ENCODE measurements around the gene SQOR.

Gene SQOR

GRCh38 chr15:45634432-45635190 lies at the start of gene SQOR:
TSS of gene SQOR (plus strand) at chr15:45635029. CDS start at chr15:45658924, 23,895 bp downstream.
- peak in 34 of 56 donors; percentile 6 to 83 (median 42) for DNase-seq

DNA sequence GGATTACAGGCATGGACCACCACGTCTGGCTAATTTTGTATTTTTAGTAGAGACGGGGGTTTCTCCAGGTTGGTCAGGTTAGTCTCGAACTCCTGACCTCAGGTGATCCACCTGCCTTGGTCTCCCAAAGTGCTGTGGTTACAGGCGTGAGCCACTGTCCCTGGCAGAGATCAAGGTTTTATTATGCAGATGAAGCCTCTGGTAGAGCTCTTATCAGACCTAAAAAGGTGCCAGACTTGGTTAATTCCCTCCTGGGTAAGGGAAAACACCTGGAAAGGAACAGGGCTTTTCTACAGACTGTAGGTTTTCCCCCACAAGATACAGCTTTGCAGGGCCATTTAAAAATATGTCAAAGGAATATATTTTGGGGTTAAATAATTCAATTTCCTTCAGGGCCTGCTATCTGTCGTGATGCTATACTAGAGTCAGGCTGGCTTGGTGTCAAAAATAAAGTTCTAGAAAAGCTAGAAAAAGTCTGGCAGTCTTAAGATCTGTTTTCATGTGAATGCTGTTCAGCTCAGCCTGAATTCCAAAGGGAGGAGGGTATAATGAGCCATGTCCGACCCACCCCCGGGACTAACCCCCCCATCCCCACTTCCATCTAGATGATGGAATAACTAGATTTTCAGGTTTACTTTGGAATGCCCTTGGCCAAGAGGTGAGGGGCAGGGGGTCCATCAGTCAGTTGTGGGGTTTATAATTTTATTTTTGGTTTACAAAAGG lies 49.6 kb upstream of the SQOR start:
- DNase-seq = no peak

DNA sequence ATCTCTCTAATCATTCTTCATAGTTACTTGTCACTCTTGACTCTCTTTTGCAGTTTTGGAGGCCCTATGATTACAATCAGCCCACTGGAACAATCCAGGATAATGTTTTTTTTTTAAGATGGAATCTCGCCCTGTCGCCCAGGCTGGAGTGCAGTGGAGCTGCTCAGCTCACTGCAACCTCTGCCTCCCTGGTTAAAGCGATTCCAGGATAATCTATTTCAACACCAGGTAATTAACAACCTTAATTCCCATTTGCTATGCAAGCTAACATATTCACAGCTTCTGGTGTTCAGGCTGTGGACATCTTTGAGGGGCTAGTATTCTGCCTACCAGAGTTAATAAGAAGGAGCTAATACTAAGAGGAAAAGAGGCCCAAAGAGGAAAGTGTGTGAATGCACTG lies 48.7 kb upstream of the SQOR start:
- no peak for DNase-seq

DNA sequence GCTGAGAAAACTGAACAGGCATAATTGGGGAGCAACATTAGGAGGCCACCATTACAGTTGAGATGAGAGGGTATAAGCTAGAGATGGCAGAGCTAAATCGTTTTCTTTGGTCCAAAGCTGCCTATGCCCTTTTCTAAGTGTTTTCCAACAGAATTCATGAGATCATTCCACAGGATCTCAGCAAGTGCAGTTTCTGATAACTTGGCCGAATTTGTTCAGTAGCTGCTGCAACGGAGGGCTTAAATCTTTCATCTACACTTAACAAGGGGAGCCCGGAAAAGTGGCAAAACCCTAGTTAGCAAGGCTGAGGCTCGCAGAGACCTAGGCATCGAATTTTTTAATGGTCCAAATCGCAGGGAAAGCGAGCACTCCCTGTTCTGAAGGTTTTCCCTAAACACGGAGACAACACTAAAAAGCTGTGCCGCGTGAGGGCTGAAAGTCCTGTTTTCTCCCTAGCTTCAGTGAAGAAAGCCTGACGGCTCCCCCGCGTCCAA lies 48.2 kb upstream of the SQOR start:
- DNase-seq = no peak

GRCh38 chr15:45587095-45587862 lies 47.5 kb upstream of the SQOR start, which contains the start of gene BLOC1S6:
TSS of gene BLOC1S6 (plus strand) at chr15:45587379. CDS start at chr15:45587444, 65 bp downstream.
- DNase-seq = peak; percentile 54 to 95 (median 88)

DNA sequence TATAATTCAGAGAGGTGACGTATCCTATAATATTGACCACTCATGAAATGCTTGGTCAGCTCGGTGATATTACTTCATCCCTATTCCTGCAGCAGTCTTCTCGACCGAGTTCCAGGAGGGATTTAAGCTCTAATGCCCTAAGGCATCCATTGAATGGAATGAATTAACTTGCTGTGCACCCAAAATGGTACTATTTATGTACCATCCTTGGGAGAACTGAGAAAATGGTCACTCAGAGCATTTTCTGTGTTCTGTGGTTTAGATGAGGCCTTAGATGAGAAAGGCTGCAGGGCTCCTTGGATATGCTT lies 47.0 kb upstream of the SQOR start:
- no peak for DNase-seq

GRCh38 chr15:45588219-45588875 lies 46.5 kb upstream of the SQOR start:
- DNase-seq = no peak

GRCh38 chr15:45589256-45589655 lies 45.6 kb upstream of the SQOR start:
- DNase-seq = no peak

- DNase-seq = no peak
Measured at GRCh38 chr15:45594319-45594718, 40.5 kb upstream of the SQOR start.

GRCh38 chr15:45594835-45595530 lies 39.8 kb upstream of the SQOR start:
- no peak for DNase-seq

DNA sequence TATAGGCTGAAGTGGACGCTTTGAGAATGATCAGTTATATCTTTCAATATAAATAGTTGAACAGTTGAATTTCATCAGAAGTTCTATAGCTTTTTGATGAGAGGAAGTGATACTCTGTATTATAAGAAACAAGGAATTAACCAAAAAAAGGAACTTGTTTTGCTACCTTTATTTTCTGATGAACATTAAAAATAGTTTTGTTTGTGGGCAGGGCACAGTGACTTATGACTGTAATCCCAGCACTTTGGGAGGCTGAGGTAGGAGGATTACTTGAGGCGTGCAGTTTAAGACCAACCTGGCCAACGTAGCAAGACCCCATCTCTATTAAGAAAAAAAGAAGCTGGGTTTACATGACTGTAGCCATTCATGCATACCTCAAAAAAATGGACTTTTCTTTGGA lies 30.9 kb upstream of the SQOR start:
- no peak for DNase-seq

GRCh38 chr15:45604326-45604725 lies 30.5 kb upstream of the SQOR start:
- DNase-seq = no peak

GRCh38 chr15:45606413-45606812 lies 28.4 kb upstream of the SQOR start:
- DNase-seq = no peak

GRCh38 chr15:45606841-45607240 lies 28.0 kb upstream of the SQOR start:
- no peak for DNase-seq

GRCh38 chr15:45611305-45611704 lies 23.5 kb upstream of the SQOR start:
- no peak for DNase-seq

GRCh38 chr15:45612790-45613415 lies 21.9 kb upstream of the SQOR start:
- DNase-seq = no peak

GRCh38 chr15:45616901-45617323 lies 17.9 kb upstream of the SQOR start:
- no peak for DNase-seq

DNA sequence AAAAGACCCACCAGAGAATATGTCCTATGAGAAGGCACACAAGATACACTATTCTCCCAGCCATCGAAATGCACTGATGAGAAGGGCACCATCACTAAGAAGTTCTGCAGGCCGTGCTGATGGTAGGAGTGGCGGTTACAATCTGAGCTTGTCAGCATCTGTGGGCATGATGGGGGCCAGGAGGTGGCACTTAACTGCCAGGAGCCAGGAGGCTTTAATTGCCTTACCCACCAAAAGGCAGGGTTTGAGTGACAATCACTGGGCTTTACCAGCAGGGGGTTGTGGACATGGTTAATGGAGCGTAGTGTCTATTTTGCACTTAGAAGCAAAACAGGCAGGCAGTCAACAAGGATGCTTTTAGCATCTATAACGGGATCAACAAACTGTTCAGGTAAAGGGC lies 16.0 kb upstream of the SQOR start:
- DNase-seq = no peak

DNA sequence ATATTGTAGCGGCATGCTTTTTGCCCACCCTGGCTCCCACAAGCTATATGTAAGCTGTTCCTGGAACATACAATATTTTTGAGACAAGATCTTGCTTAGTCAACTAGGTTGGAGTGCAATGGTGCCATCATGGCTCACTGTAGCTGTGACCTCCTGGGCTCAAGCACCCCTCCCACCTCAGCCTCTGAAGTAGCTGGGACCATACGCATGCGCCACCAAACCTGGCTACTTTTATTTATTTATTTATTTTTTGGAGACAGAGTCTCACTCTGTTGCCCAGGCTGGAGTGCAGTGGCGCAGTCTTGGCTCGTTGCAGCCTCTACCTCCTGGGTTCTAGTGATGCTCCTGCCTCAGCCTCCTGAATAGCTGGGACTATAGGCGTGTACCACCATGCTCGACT lies 6.7 kb upstream of the SQOR start:
- DNase-seq = no peak

All from amygdala (tissue), 56 donors.